K562 (cell line): ENCODE data around the gene TUBD1.
"Not testable (repeated sequence)": the region's sequence is repeated elsewhere in the genome, so short reads cannot be mapped to it uniquely, and the experiment has no call there.

Source experiments
- JUND ChIP-seq, 2 experiments: IDR thresholded peaks; 2 replicates in 1 of 2; 3 replicates in 1 of 2; pipeline ENCODE4 v1.6.1; 2011; ENCODE audit warnings: borderline replicate concordance in 2 of 2, low read depth in 2 of 2, low read length in 2 of 2, improper control_type of control experiment in 1 of 2, missing biosample characterization in 1 of 2, missing genetic modification characterization in 1 of 2, missing genetic modification reagents in 1 of 2
- TF ChIP-seq, protein P1 (sequence below): sonication (generic); formaldehyde crosslinking; IDR thresholded peaks from 2 replicates; pipeline ENCODE4 v1.9.0; 2022; ENCODE audit warnings: mild to moderate bottlenecking, missing genetic modification reagents

GRCh38 chr17:59940697-59941096 is 48.0 kb upstream of the TUBD1 start:
- TF ChIP-seq, protein P1, sequence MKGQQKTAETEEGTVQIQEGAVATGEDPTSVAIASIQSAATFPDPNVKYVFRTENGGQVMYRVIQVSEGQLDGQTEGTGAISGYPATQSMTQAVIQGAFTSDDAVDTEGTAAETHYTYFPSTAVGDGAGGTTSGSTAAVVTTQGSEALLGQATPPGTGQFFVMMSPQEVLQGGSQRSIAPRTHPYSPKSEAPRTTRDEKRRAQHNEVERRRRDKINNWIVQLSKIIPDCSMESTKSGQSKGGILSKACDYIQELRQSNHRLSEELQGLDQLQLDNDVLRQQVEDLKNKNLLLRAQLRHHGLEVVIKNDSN: not testable (repeated sequence)
- TF ChIP-seq JUND (IDR thresholded peaks at IDR 0.05; ENCODE audit: borderline replicate concordance, low read depth, low read length); JUND (tag; IDR thresholded peaks at IDR 0.05; ENCODE audit: borderline replicate concordance, low read depth, low read length): not testable (repeated sequence)
